Amniotic stem cell (primary cell): ENCODE measurements around the gene PNMA8A.

Source experiments
- DNase-seq: peaks from one replicate; lab custom pipeline; 2025; lab: John Stamatoyannopoulos, UW

The PNMA8A gene

GRCh38 chr19:46491975-46492682, 20.8 kb upstream of the PNMA8A start:
- no peak for DNase-seq

- DNase-seq, result no peak
These were observed 19.4 kb upstream of the PNMA8A start for GRCh38 chr19:46490774-46491173.

GRCh38 chr19:46489445-46490272, 18.3 kb upstream of the PNMA8A start:
- no peak for DNase-seq

- DNase-seq, result no peak
These were observed 17.2 kb upstream of the PNMA8A start for GRCh38 chr19:46488551-46488950.

GRCh38 chr19:46487802-46488445, 16.6 kb upstream of the PNMA8A start:
- peak; percentile 52 for DNase-seq

- DNase-seq, result no peak
These were observed 15.9 kb upstream of the PNMA8A start for GRCh38 chr19:46487178-46487801.

- no peak for DNase-seq
These were observed 15.0 kb upstream of the PNMA8A start for GRCh38 chr19:46486358-46486757.

GRCh38 chr19:46484656-46485055, 13.3 kb upstream of the PNMA8A start:
- no peak for DNase-seq

- DNase-seq, result no peak
These were observed 11.3 kb upstream of the PNMA8A start for GRCh38 chr19:46482631-46483030.

- no peak for DNase-seq
These were observed 10.6 kb upstream of the PNMA8A start for GRCh38 chr19:46481947-46482346.

- no peak for DNase-seq
These were observed 10.0 kb upstream of the PNMA8A start for GRCh38 chr19:46481223-46481848.

- no peak for DNase-seq
These were observed 9.1 kb upstream of the PNMA8A start for GRCh38 chr19:46480415-46480814.

GRCh38 chr19:46478356-46478986, 7.1 kb upstream of the PNMA8A start:
- no peak for DNase-seq

GRCh38 chr19:46475986-46476385, 4.6 kb upstream of the PNMA8A start:
- no peak for DNase-seq

GRCh38 chr19:46474211-46474610, 2.8 kb upstream of the PNMA8A start:
- no peak for DNase-seq

- no peak for DNase-seq
These were observed 1.2 kb upstream of the PNMA8A start for GRCh38 chr19:46472592-46472991.

GRCh38 chr19:46471811-46472543, 614 bp upstream of the PNMA8A start:
- DNase-seq, result no peak

- DNase-seq, result no peak
These were observed 987 bp downstream of the PNMA8A start for GRCh38 chr19:46470376-46470775.

- DNase-seq, result no peak
These were observed 1.7 kb downstream of the PNMA8A start for GRCh38 chr19:46469541-46470185.

GRCh38 chr19:46466536-46467196, 4.7 kb downstream of the PNMA8A start:
- DNase-seq, result no peak
